SK-N-SH (cell line): ENCODE results near the gene MAP3K13.
"Not testable (repeated sequence)": the region's sequence is repeated elsewhere in the genome, so short reads cannot be mapped to it uniquely, and the experiment has no call there.

ENCODE experiments used
- CTCF ChIP-seq: fragments of 200-600 bp; sonication (generic); IDR thresholded peaks from 2 replicates; pipeline ENCODE4 v1.6.1; 2017; ENCODE audit warnings: antibody characterized with exemption, mild to moderate bottlenecking, moderate library complexity
- ELF1 ChIP-seq: IDR thresholded peaks from 2 replicates; pipeline ENCODE4 v1.4.0; 2012
- EP300 ChIP-seq, 2 experiments: IDR thresholded peaks; 2 replicates each; pipeline versions ENCODE4 v1.4.0 to v1.6.1; 2012; ENCODE audit warnings: borderline replicate concordance in 1 of 2, low read depth in 1 of 2, low read length in 1 of 2
- EZH2phosphoT487 ChIP-seq: fragments of 200-600 bp; sonication (generic); IDR thresholded peaks from 2 replicates; pipeline ENCODE4 v1.6.1; 2017; ENCODE audit warnings: low read depth, mixed run types, mild to moderate bottlenecking, antibody characterized with exemption, moderate library complexity, borderline replicate concordance

DNA sequence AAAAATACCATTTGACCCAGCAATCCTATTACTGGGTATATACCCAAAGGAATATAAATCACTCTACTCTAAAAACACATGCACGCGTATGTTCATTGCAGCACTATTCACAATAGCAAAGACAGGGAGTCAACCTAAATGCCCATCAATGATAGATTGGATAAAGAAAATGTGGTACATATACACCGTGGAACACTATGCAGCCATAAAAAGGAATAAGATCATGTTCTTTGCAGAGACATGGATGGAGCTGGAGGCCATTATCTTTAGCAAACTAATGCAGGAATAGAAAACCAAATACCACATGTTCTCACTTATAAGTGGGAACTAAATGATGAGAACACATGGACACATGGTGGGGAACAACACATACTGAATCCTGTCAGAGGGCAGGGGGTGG lies 23.6 kb downstream of the MAP3K13 start:
- TF ChIP-seq CTCF; EZH2phosphoT487; EP300 (IDR thresholded peaks at IDR 0.05; ENCODE audit: borderline replicate concordance in 1 of 2, low read depth in 1 of 2, low read length in 1 of 2); ELF1: not testable (repeated sequence)
